GM23338 (cell line): ENCODE data around the gene PADI6. TPM values are rescaled to one million over a fixed set of nuclear protein-coding genes. Genes with fewer than 3 reads are reported as not detected.

Experiments used
- ATAC-seq: fragments of 200-7000 bp; cut with Tn5 transposase; 3 replicates; pipeline ENCODE4 v1.9.1; 2020
- DNase-seq: peaks from one replicate; pipeline ENCODE4 v3.0.0-alpha.2; 2015; ENCODE audit warnings: low spot score
- H2AFZ ChIP-seq: fragments of 200-600 bp; sonication (generic); 2 replicates; pipeline ENCODE4 v1.8.0; 2016; ENCODE audit warnings: antibody characterized with exemption, mild to moderate bottlenecking, moderate library complexity
- H3F3A ChIP-seq: fragments of 200-600 bp; sonication (generic); replicated peaks from 2 replicates; pipeline ENCODE4 v1.8.0; 2017; ENCODE audit warnings: antibody characterized with exemption, mixed run types, low read depth
- H3K27ac ChIP-seq: fragments of 200-600 bp; sonication (generic); 2 replicates; pipeline ENCODE4 v1.6.1; 2016; ENCODE audit warnings: low read depth
- H3K27me3 ChIP-seq: fragments of 200-600 bp; sonication (generic); 2 replicates; pipeline ENCODE4 v1.8.0; 2016; ENCODE audit warnings: mild to moderate bottlenecking, mixed run types, moderate library complexity; ENCODE audit not compliant: insufficient read depth
- H3K36me3 ChIP-seq: fragments of 200-600 bp; sonication (generic); 2 replicates; pipeline ENCODE4 v1.8.0; 2016; ENCODE audit warnings: mild to moderate bottlenecking; ENCODE audit not compliant: insufficient read depth
- H3K4me1 ChIP-seq: fragments of 200-600 bp; sonication (generic); 2 replicates; pipeline ENCODE4 v1.8.0; 2016; ENCODE audit warnings: mild to moderate bottlenecking, moderate library complexity; ENCODE audit not compliant: insufficient read depth
- H3K4me2 ChIP-seq: fragments of 200-600 bp; sonication (generic); 2 replicates; pipeline ENCODE4 v1.7.1; 2017; ENCODE audit warnings: mixed run types
- H3K4me3 ChIP-seq: fragments of 200-600 bp; sonication (generic); 2 replicates; pipeline ENCODE4 v1.6.1; 2016; ENCODE audit warnings: mixed run types
- H3K79me2 ChIP-seq: fragments of 200-600 bp; sonication (generic); replicated peaks from 2 replicates; pipeline ENCODE4 v1.8.0; 2017; ENCODE audit warnings: mild to moderate bottlenecking; ENCODE audit not compliant: insufficient read depth
- H3K9me2 ChIP-seq: fragments of 200-600 bp; sonication (generic); 2 replicates; pipeline ENCODE4 v1.8.0; 2017; ENCODE audit not compliant: insufficient read depth
- H4K20me1 ChIP-seq: fragments of 200-600 bp; sonication (generic); replicated peaks from 2 replicates; pipeline ENCODE4 v1.8.0; 2017; ENCODE audit warnings: mild to moderate bottlenecking; ENCODE audit not compliant: insufficient read depth
- H3K27ac Mint-ChIP-seq: 2 replicates; pipeline ENCODE4 v1.8.0; 2020; ENCODE audit warnings: inconsistent platforms, mild to moderate bottlenecking, moderate library complexity, mixed read lengths
- H3K27me3 Mint-ChIP-seq: 3 replicates; pipeline ENCODE4 v1.8.0; 2022; ENCODE audit warnings: low read depth, mild to moderate bottlenecking, moderate library complexity, mixed read lengths, inconsistent platforms; ENCODE audit not compliant: insufficient read depth, poor library complexity
- H3K36me3 Mint-ChIP-seq: 3 replicates; pipeline ENCODE4 v1.8.0; 2021; ENCODE audit warnings: low read depth, mild to moderate bottlenecking, inconsistent platforms, moderate library complexity, mixed read lengths
- H3K4me1 Mint-ChIP-seq: 3 replicates; pipeline ENCODE4 v1.8.0; 2020; ENCODE audit warnings: mild to moderate bottlenecking, inconsistent platforms, mixed read lengths
- H3K4me3 Mint-ChIP-seq: 3 replicates; pipeline ENCODE4 v1.8.0; 2021; ENCODE audit warnings: moderate library complexity, mild to moderate bottlenecking, inconsistent platforms, mixed read lengths
- H3K9me3 Mint-ChIP-seq: 3 replicates; pipeline ENCODE4 v1.8.0; 2020; ENCODE audit warnings: moderate library complexity, mild to moderate bottlenecking, inconsistent platforms, mixed read lengths
- CREB1 ChIP-seq: fragments of 250-450 bp; sonication (Bioruptor Pico); IDR thresholded peaks from 2 replicates; pipeline ENCODE4 v1.5.0; 2020; ENCODE audit warnings: low read depth, mild to moderate bottlenecking, moderate library complexity
- EZH2 ChIP-seq: fragments of 200-600 bp; sonication (generic); IDR thresholded peaks from one replicate; pipeline ENCODE4 v1.8.0; 2017; ENCODE audit warnings: antibody characterized with exemption, mild to moderate bottlenecking, low read depth; ENCODE audit not compliant: unreplicated experiment
- NANOG ChIP-seq: IDR thresholded peaks from 2 replicates; pipeline ENCODE4 v1.6.1; 2016; ENCODE audit warnings: antibody characterized with exemption, borderline replicate concordance
- STAT1 ChIP-seq: IDR thresholded peaks from one replicate; pipeline ENCODE4 v1.6.1; 2016; ENCODE audit warnings: antibody characterized with exemption; ENCODE audit not compliant: unreplicated experiment
- polyA plus RNA-seq: library from polyadenylated mRNA; unstranded; fragments of >200 nt; fragmentation: Nextera tagmentation; extraction: Ambion mirVana; gene quantifications from 2 replicates; pipeline ENCODE4 v1.2.1, GENCODE V29; 2016
- total RNA-seq: library from RNA; depleted of rRNA; stranded (reverse); fragments of >200 nt; shearing (Covaris generic); gene quantifications from 2 replicates; pipeline ENCODE4 v1.2.3, GENCODE V29; 2014
- TF ChIP-seq, protein P1 (sequence below), 2 experiments: fragments of 200-600 bp in 1 of 2; sonication (generic) in 1 of 2; conservative IDR thresholded peaks; 2 replicates each; pipeline versions ENCODE4 v1.5.1 to v1.6.1; 2016 to 2017; ENCODE audit warnings: antibody characterized with exemption in 2 of 2, low read depth in 2 of 2, mild to moderate bottlenecking in 2 of 2, moderate library complexity in 1 of 2
- TF ChIP-seq, protein P2 (sequence below): IDR thresholded peaks from one replicate; pipeline ENCODE4 v1.6.1; 2018; ENCODE audit warnings: antibody characterized with exemption; ENCODE audit not compliant: unreplicated experiment

The PADI6 gene
- total and polyA plus RNA-seq, 2 experiments from 2014 or later = not detected

DNA sequence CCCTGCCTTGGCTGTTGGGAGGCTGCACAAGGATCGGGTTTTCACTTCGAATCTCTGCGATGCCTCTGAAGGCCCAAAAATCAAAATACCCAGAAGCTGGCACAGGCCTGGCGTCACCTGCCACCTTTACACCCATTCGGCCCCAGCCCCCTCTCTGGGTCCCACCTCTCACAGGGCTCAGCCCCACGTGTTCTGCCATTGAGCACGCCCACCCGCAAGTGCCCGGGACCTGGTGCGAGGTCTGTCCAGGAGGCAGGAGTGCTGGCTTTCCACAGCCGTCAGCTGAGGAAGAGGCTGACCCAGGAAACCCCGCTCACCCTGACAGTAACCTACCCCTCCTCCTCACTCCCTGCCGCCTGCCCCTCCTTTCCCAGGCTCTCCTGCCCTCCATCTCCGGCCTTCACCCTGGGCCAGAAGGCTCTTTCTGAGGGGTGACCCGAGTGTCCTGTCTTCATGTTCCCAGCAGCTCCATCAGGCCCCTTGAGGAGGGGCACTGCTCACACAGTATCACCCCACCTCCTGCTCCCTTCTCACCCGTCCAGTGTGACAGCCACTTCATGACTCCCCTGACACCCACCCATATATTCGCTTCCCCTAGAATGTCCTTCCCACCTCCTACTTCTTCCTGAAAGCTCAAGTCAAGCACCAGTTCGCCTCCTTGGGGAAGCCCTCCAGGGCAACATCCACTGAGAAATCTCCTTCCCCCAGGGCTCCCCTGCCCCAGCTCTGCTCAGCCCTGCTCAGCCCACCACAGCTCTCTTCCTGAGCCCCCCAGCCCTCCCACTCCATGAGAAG, 54.0 kb downstream of the PADI6 start:
- Histone ChIP-seq H3K9me2 (no peaks in the 10 kb centered on the region), H3F3A (peaks cover 96% of the 10 kb centered on the region), H3K27me3 (no peaks in the 10 kb centered on the region), H3K4me2 (no peak overlapping the region), H4K20me1 (peaks cover 81% of the 10 kb centered on the region), H3K4me1 (peaks cover 32% of the 10 kb centered on the region), H2AFZ (no peak overlapping the region), H3K79me2 (peaks cover 89% of the 10 kb centered on the region), H3K27ac (peak overlapping the region; percentile 92), H3K36me3 (peaks cover 79% of the 10 kb centered on the region), H3K4me3 (no peak overlapping the region)
- ATAC-seq (no peak), DNase-seq (no peak)
- Mint-ChIP-seq H3K4me3 (no peak overlapping the region), H3K4me1 (peaks cover 66% of the 10 kb centered on the region), H3K36me3 (peaks cover 99% of the 10 kb centered on the region), H3K27me3 (peaks cover 38% of the 10 kb centered on the region), H3K9me3 (no peaks in the 10 kb centered on the region), H3K27ac (peak overlapping the region; percentile 91)
- TF ChIP-seq CREB1 (CRISPR knock-in tag) = no peak
- TF ChIP-seq, protein P1, sequence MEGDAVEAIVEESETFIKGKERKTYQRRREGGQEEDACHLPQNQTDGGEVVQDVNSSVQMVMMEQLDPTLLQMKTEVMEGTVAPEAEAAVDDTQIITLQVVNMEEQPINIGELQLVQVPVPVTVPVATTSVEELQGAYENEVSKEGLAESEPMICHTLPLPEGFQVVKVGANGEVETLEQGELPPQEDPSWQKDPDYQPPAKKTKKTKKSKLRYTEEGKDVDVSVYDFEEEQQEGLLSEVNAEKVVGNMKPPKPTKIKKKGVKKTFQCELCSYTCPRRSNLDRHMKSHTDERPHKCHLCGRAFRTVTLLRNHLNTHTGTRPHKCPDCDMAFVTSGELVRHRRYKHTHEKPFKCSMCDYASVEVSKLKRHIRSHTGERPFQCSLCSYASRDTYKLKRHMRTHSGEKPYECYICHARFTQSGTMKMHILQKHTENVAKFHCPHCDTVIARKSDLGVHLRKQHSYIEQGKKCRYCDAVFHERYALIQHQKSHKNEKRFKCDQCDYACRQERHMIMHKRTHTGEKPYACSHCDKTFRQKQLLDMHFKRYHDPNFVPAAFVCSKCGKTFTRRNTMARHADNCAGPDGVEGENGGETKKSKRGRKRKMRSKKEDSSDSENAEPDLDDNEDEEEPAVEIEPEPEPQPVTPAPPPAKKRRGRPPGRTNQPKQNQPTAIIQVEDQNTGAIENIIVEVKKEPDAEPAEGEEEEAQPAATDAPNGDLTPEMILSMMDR (conservative IDR thresholded peaks at IDR 0.05; ENCODE audit: low read depth in 2 of 2) = no peak
- TF ChIP-seq STAT1 = no peak

DNA sequence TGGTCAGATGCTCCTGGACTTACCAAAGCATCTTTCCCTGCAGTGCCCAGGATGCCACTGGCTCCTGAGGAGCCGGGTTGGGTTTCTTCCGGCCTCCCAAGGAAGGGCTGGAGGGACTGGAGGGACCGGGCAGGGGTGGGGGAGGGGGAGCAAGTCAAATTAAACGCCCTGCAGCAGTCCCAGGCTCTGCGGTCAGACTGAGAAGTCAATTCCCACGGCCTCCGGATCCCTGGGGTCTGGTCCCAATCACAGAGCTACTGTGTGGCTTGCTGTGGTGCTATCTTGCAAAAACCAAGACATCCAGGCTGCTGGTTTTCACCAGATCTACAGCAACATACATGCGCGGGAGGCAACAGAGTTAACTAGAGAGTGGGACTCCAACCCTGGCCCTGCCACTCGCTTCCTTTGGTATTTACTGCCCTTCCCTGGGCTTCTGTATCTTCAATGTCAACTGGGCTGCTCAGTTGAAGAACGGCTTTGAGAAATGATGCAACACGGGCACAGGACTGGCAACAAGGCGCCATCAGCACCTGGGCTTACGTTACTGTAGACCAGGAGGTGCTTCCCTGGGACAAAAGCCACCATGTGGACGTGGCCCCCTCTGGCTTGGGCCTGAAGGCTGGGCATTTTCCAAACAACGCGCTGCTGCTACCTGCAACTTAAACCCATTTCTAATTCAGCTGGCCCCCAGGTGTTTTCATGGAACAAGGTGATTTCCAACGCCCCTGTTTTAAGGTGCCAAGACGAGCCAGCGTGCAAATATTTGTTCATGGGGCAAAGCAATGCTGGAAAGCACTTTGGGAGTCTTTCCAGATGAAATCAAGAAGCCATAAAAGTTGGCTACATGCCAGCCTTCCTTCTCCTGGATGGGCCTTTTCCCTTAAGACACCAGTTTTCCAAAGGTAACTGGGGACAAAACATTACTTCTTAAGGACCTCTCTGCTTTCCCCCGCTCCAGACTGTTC, 56.0 kb downstream of the PADI6 start:
- H3K27ac Mint-ChIP-seq = peak overlapping the region; percentile 92
- H4K20me1 ChIP-seq = peaks cover 79% of the 10 kb centered on the region
- H3K4me1 Mint-ChIP-seq = peaks cover 70% of the 10 kb centered on the region
- H3K4me3 Mint-ChIP-seq = 0 out of 3 replicates have a peak overlapping the region, but pooled peaks have one; percentile 1
- H3K79me2 ChIP-seq = peaks cover 98% of the 10 kb centered on the region
- H3K9me3 Mint-ChIP-seq = no peaks in the 10 kb centered on the region
- peak overlapping the region; percentile 92 for H3K27ac ChIP-seq
- no peak overlapping the region for H2AFZ ChIP-seq
- H3K36me3 Mint-ChIP-seq = peaks cover 98% of the 10 kb centered on the region
- DNase-seq (no peak), ATAC-seq (no peak)
- peaks cover 75% of the 10 kb centered on the region for H3K36me3 ChIP-seq
- H3K9me2 ChIP-seq = no peaks in the 10 kb centered on the region
- H3F3A ChIP-seq = peaks cover 89% of the 10 kb centered on the region
- no peak overlapping the region for H3K4me3 ChIP-seq
- H3K27me3 ChIP-seq = no peaks in the 10 kb centered on the region
- peaks cover 48% of the 10 kb centered on the region for H3K4me1 ChIP-seq
- 0 out of 2 replicates have a peak overlapping the region, but pooled peaks have one; percentile 41 for H3K4me2 ChIP-seq
- peaks cover 29% of the 10 kb centered on the region for H3K27me3 Mint-ChIP-seq
- TF ChIP-seq STAT1 (no peak), EZH2 (no peak), NANOG (no peak)
- TF ChIP-seq, protein P2, sequence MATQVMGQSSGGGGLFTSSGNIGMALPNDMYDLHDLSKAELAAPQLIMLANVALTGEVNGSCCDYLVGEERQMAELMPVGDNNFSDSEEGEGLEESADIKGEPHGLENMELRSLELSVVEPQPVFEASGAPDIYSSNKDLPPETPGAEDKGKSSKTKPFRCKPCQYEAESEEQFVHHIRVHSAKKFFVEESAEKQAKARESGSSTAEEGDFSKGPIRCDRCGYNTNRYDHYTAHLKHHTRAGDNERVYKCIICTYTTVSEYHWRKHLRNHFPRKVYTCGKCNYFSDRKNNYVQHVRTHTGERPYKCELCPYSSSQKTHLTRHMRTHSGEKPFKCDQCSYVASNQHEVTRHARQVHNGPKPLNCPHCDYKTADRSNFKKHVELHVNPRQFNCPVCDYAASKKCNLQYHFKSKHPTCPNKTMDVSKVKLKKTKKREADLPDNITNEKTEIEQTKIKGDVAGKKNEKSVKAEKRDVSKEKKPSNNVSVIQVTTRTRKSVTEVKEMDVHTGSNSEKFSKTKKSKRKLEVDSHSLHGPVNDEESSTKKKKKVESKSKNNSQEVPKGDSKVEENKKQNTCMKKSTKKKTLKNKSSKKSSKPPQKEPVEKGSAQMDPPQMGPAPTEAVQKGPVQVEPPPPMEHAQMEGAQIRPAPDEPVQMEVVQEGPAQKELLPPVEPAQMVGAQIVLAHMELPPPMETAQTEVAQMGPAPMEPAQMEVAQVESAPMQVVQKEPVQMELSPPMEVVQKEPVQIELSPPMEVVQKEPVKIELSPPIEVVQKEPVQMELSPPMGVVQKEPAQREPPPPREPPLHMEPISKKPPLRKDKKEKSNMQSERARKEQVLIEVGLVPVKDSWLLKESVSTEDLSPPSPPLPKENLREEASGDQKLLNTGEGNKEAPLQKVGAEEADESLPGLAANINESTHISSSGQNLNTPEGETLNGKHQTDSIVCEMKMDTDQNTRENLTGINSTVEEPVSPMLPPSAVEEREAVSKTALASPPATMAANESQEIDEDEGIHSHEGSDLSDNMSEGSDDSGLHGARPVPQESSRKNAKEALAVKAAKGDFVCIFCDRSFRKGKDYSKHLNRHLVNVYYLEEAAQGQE = no peak
